Measurements from ENCODE around the gene SCAPER. TPM values are rescaled to one million over a fixed set of nuclear protein-coding genes. Genes with fewer than 3 reads are reported as not detected.

SCAPER gene, protein sequence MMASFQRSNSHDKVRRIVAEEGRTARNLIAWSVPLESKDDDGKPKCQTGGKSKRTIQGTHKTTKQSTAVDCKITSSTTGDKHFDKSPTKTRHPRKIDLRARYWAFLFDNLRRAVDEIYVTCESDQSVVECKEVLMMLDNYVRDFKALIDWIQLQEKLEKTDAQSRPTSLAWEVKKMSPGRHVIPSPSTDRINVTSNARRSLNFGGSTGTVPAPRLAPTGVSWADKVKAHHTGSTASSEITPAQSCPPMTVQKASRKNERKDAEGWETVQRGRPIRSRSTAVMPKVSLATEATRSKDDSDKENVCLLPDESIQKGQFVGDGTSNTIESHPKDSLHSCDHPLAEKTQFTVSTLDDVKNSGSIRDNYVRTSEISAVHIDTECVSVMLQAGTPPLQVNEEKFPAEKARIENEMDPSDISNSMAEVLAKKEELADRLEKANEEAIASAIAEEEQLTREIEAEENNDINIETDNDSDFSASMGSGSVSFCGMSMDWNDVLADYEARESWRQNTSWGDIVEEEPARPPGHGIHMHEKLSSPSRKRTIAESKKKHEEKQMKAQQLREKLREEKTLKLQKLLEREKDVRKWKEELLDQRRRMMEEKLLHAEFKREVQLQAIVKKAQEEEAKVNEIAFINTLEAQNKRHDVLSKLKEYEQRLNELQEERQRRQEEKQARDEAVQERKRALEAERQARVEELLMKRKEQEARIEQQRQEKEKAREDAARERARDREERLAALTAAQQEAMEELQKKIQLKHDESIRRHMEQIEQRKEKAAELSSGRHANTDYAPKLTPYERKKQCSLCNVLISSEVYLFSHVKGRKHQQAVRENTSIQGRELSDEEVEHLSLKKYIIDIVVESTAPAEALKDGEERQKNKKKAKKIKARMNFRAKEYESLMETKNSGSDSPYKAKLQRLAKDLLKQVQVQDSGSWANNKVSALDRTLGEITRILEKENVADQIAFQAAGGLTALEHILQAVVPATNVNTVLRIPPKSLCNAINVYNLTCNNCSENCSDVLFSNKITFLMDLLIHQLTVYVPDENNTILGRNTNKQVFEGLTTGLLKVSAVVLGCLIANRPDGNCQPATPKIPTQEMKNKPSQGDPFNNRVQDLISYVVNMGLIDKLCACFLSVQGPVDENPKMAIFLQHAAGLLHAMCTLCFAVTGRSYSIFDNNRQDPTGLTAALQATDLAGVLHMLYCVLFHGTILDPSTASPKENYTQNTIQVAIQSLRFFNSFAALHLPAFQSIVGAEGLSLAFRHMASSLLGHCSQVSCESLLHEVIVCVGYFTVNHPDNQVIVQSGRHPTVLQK (N-terminal part only)
- total RNA-seq = 10 to 100 TPM; 31.4 to 32.7 TPM

DNA sequence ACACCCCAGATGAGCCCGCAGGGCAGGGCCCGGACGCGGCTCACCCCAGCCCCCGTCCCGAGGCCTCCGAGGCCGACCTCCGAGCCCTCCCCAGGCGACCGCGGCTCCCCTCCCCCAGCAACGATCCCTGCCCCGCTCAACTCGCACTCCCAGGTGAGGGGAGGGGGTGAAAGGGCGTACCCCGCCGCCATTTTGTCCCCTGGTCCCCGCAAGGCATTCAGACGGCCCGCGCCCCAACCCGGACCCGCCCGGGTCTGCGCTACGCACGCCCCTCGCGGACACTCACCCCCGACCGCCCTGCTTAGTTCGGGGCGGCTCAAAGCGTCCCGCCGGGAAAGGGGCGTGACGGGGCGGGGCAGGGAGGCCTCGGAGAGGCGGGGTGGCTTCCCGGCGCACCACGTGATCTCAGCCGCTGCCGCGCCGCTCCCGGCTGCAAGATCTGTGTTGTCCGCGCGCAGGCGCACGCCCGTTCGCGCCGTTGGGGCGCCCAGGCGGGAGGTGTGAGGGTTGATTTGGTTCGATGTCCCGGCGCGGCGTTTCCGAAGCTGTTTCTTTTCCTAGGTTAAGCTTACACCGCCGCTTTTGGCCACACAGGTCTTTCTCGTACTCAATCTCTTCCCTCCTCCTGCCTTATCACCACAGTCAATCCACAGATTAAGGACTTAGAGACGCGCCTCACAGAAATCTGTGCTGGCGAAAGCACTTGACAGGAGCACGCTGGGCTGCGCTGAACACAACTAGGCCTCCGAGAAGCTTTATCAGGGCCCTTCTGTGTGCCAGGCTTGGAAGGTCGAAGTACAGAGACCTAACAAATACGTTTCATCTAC lies at the start of gene SCAPER:
TSS of gene SCAPER (minus strand) at position 328 of the 827 bp plus-strand sequence. CDS start 21,523 bp downstream, outside the sequence.
- Mint-ChIP-seq H3K27ac (peak within 1 kb of the TSS; percentile 91), H3K36me3 (ENCODE audit: low read depth) (peaks cover 12% of the 10 kb centered on the region), H3K9me3 (no peaks in the 10 kb centered on the region), H3K4me1 (ENCODE audit: low read depth) (peaks cover 36% of the 10 kb centered on the region), H3K4me3 (peak within 1 kb of the TSS; percentile 91), H3K27me3 (no peaks in the 10 kb centered on the region)
- TF ChIP-seq, protein P1, sequence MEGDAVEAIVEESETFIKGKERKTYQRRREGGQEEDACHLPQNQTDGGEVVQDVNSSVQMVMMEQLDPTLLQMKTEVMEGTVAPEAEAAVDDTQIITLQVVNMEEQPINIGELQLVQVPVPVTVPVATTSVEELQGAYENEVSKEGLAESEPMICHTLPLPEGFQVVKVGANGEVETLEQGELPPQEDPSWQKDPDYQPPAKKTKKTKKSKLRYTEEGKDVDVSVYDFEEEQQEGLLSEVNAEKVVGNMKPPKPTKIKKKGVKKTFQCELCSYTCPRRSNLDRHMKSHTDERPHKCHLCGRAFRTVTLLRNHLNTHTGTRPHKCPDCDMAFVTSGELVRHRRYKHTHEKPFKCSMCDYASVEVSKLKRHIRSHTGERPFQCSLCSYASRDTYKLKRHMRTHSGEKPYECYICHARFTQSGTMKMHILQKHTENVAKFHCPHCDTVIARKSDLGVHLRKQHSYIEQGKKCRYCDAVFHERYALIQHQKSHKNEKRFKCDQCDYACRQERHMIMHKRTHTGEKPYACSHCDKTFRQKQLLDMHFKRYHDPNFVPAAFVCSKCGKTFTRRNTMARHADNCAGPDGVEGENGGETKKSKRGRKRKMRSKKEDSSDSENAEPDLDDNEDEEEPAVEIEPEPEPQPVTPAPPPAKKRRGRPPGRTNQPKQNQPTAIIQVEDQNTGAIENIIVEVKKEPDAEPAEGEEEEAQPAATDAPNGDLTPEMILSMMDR (IDR thresholded peaks at IDR 0.05) = no peak
- CTCF ChIA-PET = interaction anchor here (0.9 to 1.2 kb wide), 2 partner anchors 26 to 68 kb away, joined by 3 to 4 read pairs; no protein-coding TSS in a partner anchor
- peak; percentile 94 for DNase-seq
- peak; percentile 89 for ATAC-seq
- intact Hi-C loops (cut with micrococcal nuclease) = loop anchor here (10.0 kb wide), 1 partner anchor 110 kb away; no protein-coding TSS in a partner anchor
- POLR2A ChIA-PET = interaction anchor here (0.7 to 1.3 kb wide), 9 partner anchors 11 to 1537 kb away, joined by 3 to 9 read pairs (median 4); no protein-coding TSS in a partner anchor

- POLR2A ChIA-PET = interaction anchor here (0.7 to 1.3 kb wide), 2 partner anchors 23 to 40 kb away, joined by 3 read pairs; partner anchors contain the start of gene PSTPIP1
- peaks cover 7% of the 10 kb centered on the region for H3K36me3 Mint-ChIP-seq (ENCODE audit: low read depth)
- DNase-seq = no peak
- CTCF ChIA-PET = interaction anchor here (0.6 to 2.7 kb wide), 8 partner anchors 10 to 703 kb away, joined by 3 to 17 read pairs (median 4); no protein-coding TSS in a partner anchor
- no peak overlapping the region for H3K27ac Mint-ChIP-seq
- peaks cover 9% of the 10 kb centered on the region for H3K4me1 Mint-ChIP-seq (ENCODE audit: low read depth)
- H3K4me3 Mint-ChIP-seq = no peak overlapping the region
- H3K27me3 Mint-ChIP-seq = no peaks in the 10 kb centered on the region
- ATAC-seq = no peak
- no peaks in the 10 kb centered on the region for H3K9me3 Mint-ChIP-seq
- intact Hi-C loops (cut with micrococcal nuclease) = no loop called here
- TF ChIP-seq, protein P1 (IDR thresholded peaks at IDR 0.05) = no peak
These were observed 49.6 kb upstream of the SCAPER start for GRCh38 chr15:76954744-76955143.

DNA sequence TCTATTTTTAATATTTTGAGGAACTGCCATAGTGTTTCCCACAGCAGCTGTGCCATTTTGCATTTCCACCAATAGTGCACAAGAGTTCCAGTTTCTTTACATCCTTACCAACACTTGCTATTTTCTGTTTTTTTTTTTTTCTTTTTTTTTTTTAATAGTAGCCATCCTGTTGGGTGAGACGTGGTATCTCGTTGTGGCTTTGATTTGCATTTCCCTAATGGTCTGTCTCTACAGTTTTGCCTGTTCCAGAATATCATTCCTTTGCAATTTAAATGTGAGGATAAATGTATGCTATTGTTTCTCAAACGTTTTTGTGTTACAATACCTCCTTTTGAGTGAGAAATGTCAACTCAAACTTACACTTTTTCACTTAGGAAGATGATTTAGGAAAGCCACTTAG lies 48.8 kb upstream of the SCAPER start:
- H3K27ac Mint-ChIP-seq = no peak overlapping the region
- H3K9me3 Mint-ChIP-seq = no peaks in the 10 kb centered on the region
- H3K36me3 Mint-ChIP-seq (ENCODE audit: low read depth) = peaks cover 9% of the 10 kb centered on the region
- TF ChIP-seq, protein P1 (IDR thresholded peaks at IDR 0.05) = no peak
- no peak overlapping the region for H3K4me3 Mint-ChIP-seq
- CTCF ChIA-PET = interaction anchor here (0.7 to 2.7 kb wide), 4 partner anchors 9 to 543 kb away, joined by 3 to 17 read pairs (median 4); no protein-coding TSS in a partner anchor
- POLR2A ChIA-PET = interaction anchor here (1.3 kb wide), 1 partner anchor 41 kb away, joined by 3 read pairs; the partner anchor contains the start of gene PSTPIP1
- DNase-seq (no peak), ATAC-seq (no peak)
- peaks cover 9% of the 10 kb centered on the region for H3K4me1 Mint-ChIP-seq (ENCODE audit: low read depth)
- intact Hi-C loops (cut with micrococcal nuclease) = no loop called here
- no peaks in the 10 kb centered on the region for H3K27me3 Mint-ChIP-seq

DNA sequence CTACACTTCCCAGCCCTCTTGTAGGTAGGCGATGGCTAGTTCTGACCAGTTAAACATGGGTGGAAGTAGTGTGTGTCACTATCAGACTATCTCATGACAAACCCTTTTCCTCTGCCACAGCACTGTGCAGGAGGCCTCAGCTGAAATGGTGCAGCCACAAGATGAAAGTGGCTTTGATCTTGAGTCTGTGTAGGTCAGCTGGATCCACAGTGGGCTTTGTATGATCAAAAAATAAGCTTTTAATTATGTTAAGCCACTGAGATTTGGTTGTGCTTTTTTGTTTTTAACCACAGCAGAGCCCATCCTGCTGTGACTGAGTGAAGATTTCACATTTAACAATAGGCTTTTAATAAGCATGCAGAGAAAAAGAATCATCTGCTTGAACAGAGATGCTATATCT lies 46.1 kb upstream of the SCAPER start:
- H3K9me3 Mint-ChIP-seq = no peaks in the 10 kb centered on the region
- DNase-seq (no peak), ATAC-seq (peak; percentile 45)
- no peak overlapping the region for H3K4me3 Mint-ChIP-seq
- H3K4me1 Mint-ChIP-seq (ENCODE audit: low read depth) = peaks cover 13% of the 10 kb centered on the region
- TF ChIP-seq, protein P1 (IDR thresholded peaks at IDR 0.05) = no peak
- no peaks in the 10 kb centered on the region for H3K27me3 Mint-ChIP-seq
- peak overlapping the region; percentile 59 for H3K27ac Mint-ChIP-seq
- H3K36me3 Mint-ChIP-seq (ENCODE audit: low read depth) = peaks cover 22% of the 10 kb centered on the region
- intact Hi-C loops (cut with micrococcal nuclease) = no loop called here
- CTCF ChIA-PET = interaction anchor here (0.7 to 3.8 kb wide), 4 partner anchors 20 to 101 kb away, joined by 3 to 17 read pairs (median 4); no protein-coding TSS in a partner anchor
- POLR2A ChIA-PET = no interaction called here
